ENCODE data around the gene RAB6C.
"Not testable (repeated sequence)": the region's sequence is repeated elsewhere in the genome, so short reads cannot be mapped to it uniquely, and the experiment has no call there.

RAB6C gene

GRCh38 chr2:129996657-129997237 lies 17.3 kb downstream of the RAB6C start:
- not testable (repeated sequence) for DNase-seq

- not testable (repeated sequence) for DNase-seq
These were observed 19.3 kb downstream of the RAB6C start for GRCh38 chr2:129998771-129999170.

- DNase-seq: not testable (repeated sequence)
These were observed 26.4 kb downstream of the RAB6C start for GRCh38 chr2:130005862-130006261.

GRCh38 chr2:130016701-130017100 lies 37.2 kb downstream of the RAB6C start:
- DNase-seq: not testable (repeated sequence)

GRCh38 chr2:130019402-130019801 lies 39.9 kb downstream of the RAB6C start:
- DNase-seq: no peak

- not testable (repeated sequence) for DNase-seq
These were observed 40.6 kb downstream of the RAB6C start for GRCh38 chr2:130020069-130020468.

- not testable (repeated sequence) for DNase-seq
These were observed 46.5 kb downstream of the RAB6C start for GRCh38 chr2:130025931-130026330.

All from stimulated activated naive CD4-positive, alpha-beta T cell treated with Interleukin-2 at 50 U/mL for 16 hours (primary cell).